IPS DF 6.9 (cell line): Measurements from ENCODE around the gene MGP.

Source experiments
- DNase-seq: peaks from one replicate; pipeline ENCODE4 v3.0.0-alpha.2; 2013; ENCODE audit warnings: low read depth, low spot score
- H3K27ac ChIP-seq: one replicate; pipeline ENCODE4 v1.5.1; 2013; ENCODE audit warnings: low read length, control low read depth
- H3K27me3 ChIP-seq: 2 replicates; pipeline ENCODE4 v1.6.1; 2013; ENCODE audit warnings: mild to moderate bottlenecking, low read length; ENCODE audit not compliant: control insufficient read depth, insufficient read depth
- H3K36me3 ChIP-seq: 2 replicates; pipeline ENCODE4 v1.6.1; 2013; ENCODE audit warnings: low read length; ENCODE audit not compliant: control insufficient read depth, insufficient read depth
- H3K4me1 ChIP-seq: 2 replicates; pipeline ENCODE4 v1.6.1; 2013; ENCODE audit warnings: low read length; ENCODE audit not compliant: control insufficient read depth, insufficient read depth
- H3K4me3 ChIP-seq: 2 replicates; pipeline ENCODE4 v1.5.1; 2013; ENCODE audit warnings: mild to moderate bottlenecking, low read length
- H3K9me3 ChIP-seq: 2 replicates; pipeline ENCODE4 v1.6.1; 2013; ENCODE audit warnings: low read length, inconsistent platforms; ENCODE audit not compliant: control insufficient read depth, insufficient read depth
- WGBS: extraction: QIAGEN DNeasy Blood & Tissue Kit; methylation state at CpG from one replicate; pipeline ENCODE4 v1.1.7; 2013; ENCODE audit warnings: mixed read lengths, missing lambda C conversion rate; ENCODE audit not compliant: insufficient read length, insufficient coverage; 5-methylcytosine and 5-hydroxymethylcytosine counted together

Gene MGP

DNA sequence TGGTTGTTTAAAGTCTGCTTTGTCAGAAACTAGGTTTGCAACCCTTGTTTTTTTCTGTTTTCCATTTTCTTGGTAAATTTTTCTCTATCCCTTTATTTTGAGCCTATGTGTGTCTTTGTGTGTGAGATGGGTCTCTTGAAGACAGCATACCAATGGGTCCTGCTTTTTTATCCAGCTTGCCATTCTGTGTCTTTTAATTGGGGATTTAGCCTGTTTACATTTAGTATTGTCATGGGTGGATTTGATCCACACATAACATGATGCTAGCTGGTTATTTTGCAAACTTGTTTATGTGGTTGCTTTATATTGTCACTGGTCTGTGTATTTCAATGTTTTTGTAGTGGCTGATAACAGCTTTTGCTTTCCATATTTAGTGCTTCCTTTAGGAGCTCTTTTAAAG lies 25.2 kb downstream of the MGP start:
- no peak for DNase-seq
- no peaks in the 10 kb centered on the region for H3K4me1 ChIP-seq
- no peak overlapping the region for H3K4me3 ChIP-seq
- no peaks in the 10 kb centered on the region for H3K27me3 ChIP-seq
- H3K27ac ChIP-seq: no peak overlapping the region
- H3K9me3 ChIP-seq: no peaks in the 10 kb centered on the region; the same call in 1 of the 2 replicates
- H3K36me3 ChIP-seq: no peaks in the 10 kb centered on the region

DNA sequence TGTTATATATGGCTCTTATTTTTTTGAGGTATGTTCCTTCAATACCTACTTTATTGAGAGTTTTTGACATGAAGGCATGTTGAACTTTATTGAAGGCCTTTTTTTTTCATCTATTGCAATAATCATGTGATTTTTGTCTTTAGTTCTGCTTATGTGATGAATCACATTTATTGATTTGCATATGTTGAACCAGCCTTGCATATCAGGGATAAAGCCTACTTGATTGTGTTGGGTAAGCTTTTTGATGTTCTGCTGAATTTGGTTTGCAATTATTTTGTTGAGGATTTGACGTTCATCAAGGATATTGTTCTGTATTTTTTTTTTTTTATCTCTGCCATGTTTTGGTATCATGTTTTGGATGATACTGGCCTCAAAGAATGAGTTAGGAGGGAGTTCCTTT lies 27.1 kb downstream of the MGP start:
- Histone ChIP-seq H3K4me3 (no peak overlapping the region), H3K27ac (no peak overlapping the region), H3K4me1 (no peaks in the 10 kb centered on the region), H3K9me3 (no peaks in the 10 kb centered on the region; the same call in 1 of the 2 replicates), H3K27me3 (no peaks in the 10 kb centered on the region), H3K36me3 (no peaks in the 10 kb centered on the region)
- no CpG with 5 or more reads among the region's 1 CpG for WGBS
- DNase-seq: no peak

DNA sequence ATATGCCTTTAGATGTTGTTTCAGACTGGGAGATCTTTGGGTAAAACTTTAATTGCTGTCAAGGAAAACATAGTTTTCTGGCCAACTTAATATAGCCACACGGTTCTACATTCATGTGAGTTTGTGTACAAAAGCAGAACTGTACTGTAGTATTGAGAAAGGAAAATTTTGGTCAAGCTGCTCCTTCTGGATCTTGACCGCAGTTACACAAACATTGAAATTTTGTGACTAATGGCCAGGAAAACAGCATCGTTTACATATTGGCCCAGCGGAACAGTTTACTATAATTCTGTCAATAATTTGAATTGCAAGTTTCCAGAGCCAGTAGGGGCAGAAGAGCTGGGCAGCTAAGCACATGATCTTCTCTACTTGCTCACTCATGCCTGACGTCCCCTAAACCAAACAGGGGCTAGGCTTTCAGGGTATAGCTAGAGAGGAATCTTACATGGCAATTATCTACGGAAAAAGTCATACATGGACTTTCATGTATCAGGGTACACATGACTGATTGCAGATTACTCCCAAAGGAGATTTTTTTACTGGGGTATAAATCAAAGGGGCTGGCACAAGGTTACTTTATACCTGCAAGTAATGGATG lies 31.0 kb downstream of the MGP start:
- Histone ChIP-seq H3K9me3 (no peaks in the 10 kb centered on the region; the same call in 1 of the 2 replicates), H3K4me3 (no peak overlapping the region), H3K4me1 (no peaks in the 10 kb centered on the region; the same call in 1 of the 2 replicates), H3K36me3 (no peaks in the 10 kb centered on the region), H3K27me3 (no peaks in the 10 kb centered on the region), H3K27ac (no peak overlapping the region)
- no peak for DNase-seq
- no CpG with 5 or more reads among the region's 6 CpGs for WGBS

DNA sequence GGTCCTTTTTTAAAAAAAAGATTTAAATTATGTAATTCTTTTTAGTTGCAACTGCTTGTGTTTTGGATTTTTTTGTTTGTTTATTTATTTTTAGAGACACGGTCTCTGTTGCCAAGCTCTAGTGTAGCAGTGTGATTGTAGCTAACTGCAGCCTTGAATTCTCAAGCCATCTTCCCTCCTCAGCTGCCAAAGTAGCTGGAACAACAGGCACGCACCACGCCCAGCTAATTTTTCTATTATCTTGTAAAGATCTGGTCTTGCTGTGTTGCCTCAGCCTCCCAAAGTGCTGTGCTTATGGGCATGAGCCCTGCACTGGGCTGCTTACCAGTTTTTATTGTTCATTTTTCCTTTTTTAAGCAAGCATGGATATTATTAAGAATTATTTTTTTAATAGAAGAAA lies 31.7 kb downstream of the MGP start:
- no peak overlapping the region for H3K27ac ChIP-seq
- DNase-seq: no peak
- H3K9me3 ChIP-seq: no peaks in the 10 kb centered on the region; the same call in 1 of the 2 replicates
- WGBS: no CpG with 5 or more reads among the region's 3 CpGs
- no peaks in the 10 kb centered on the region for H3K36me3 ChIP-seq
- H3K4me3 ChIP-seq: no peak overlapping the region
- no peaks in the 10 kb centered on the region for H3K27me3 ChIP-seq
- H3K4me1 ChIP-seq: no peaks in the 10 kb centered on the region; the same call in 1 of the 2 replicates

DNA sequence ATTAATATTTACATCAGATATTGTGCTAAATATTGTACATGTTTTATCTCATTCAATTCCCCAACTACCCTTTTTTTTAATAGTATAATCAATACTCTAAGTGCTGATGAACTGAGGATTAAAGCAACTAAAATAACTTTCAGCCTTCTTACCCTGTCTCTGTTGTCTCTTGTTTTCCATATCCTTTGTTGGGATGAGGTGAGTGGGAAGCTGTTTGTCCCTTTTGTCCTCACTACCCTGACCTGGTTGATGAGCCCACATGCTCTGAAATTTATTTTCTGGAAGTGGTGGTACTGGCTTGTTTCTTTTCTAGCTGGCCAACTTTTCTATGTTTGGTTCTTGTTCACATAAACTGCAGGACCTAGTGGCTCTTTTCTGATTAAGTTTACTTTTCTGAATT lies 32.8 kb downstream of the MGP start:
- no peak overlapping the region for H3K27ac ChIP-seq
- H3K4me1 ChIP-seq: no peaks in the 10 kb centered on the region; the same call in 1 of the 2 replicates
- H3K36me3 ChIP-seq: no peaks in the 10 kb centered on the region
- DNase-seq: no peak
- H3K27me3 ChIP-seq: no peaks in the 10 kb centered on the region
- no peaks in the 10 kb centered on the region for H3K9me3 ChIP-seq
- no peak overlapping the region for H3K4me3 ChIP-seq

DNA sequence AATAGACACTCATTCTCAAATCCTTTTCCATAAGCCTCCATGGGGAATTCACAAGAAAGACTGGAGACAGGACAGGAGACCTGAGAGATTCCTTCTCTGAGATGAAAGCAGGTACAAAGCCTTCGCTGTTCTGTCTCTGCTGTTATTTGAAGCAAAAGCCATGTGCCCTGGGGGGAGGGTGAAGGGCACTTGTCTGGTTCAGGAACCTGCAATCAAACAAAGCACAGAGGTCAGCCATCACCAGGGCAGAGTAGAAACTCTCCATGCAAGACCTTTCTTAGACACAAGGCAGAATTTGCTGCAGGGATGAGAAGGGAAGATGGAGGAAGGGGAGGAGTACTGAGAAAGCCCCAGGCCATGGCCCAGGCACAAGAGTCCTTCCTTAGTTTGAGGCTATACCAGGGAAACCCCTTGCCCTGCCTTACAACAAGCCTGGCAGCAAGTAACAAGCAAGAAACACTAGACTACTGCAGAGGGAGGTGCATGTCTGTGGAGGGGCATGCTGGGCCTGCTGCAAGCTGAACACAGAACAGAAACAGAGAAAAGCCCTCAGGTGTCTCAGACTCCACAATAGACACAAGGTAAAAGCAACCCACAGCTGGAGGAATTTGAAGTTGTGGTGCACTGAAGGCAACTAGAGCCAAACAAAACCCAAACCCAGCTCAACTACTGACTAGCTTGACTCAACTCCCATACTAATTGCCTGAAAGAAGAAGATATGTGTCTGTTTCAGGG lies 34.6 kb downstream of the MGP start:
- Histone ChIP-seq H3K36me3 (no peaks in the 10 kb centered on the region), H3K4me1 (no peaks in the 10 kb centered on the region; the same call in 1 of the 2 replicates), H3K27ac (no peak overlapping the region), H3K27me3 (no peaks in the 10 kb centered on the region), H3K9me3 (no peaks in the 10 kb centered on the region), H3K4me3 (no peak overlapping the region)
- DNase-seq: no peak
- no CpG with 5 or more reads among the region's 1 CpG for WGBS

DNA sequence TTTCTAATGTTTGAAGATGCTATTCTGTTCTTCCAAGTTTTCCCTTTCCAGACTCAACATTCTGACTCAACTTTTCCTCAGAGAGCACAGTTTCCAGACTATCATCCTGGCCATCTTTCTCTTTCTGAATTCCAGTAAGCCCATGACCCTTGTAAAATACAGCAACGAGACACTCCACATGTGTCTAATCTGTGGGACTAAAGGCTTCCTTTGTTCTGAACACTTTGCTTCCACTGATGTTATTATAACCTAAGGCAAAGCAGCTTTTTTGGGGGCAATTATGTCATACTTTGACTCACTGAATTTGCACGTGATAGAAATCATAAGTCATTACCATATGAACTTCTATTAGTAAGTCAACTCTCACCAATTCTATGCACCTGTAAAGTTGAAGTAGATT lies 36.0 kb downstream of the MGP start:
- WGBS: no CpG with 5 or more reads among the region's 2 CpGs
- Histone ChIP-seq H3K36me3 (no peaks in the 10 kb centered on the region), H3K4me1 (no peaks in the 10 kb centered on the region; the same call in 1 of the 2 replicates), H3K27me3 (no peaks in the 10 kb centered on the region), H3K9me3 (no peaks in the 10 kb centered on the region), H3K27ac (no peak overlapping the region), H3K4me3 (no peak overlapping the region)
- no peak for DNase-seq

DNA sequence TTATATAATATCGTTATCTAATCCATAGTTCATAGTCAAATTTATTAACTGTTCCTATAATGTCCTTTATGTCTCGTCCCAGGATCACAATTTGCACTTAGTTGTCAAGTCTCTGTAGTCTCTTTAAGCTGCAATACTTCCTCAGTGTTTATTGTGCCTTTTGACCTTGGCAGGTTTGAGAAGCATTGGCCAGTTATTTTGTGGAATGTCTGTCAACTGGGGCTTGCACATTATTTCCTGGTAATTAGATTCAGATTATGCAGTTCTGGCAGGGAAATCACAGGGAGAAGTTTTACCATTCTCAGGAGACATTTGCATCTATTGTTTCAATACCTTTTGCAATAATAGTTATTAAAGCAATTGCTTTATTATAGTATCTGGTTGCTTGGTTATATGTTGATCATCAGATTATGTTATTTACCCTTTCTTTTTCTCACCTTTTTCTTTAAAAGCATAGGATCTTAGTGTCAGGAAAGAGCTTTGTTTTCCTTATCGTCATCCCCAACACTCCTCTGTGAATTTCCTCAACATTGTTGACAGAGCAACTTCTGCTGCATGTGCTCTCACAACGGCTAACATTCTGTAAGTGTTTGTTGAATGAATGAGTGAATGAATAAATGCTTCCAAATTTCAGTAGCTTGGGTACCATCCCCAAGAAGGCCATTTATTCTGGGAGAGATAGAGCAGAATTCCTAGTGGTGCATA lies 38.6 kb downstream of the MGP start:
- no peak overlapping the region for H3K4me3 ChIP-seq
- no peaks in the 10 kb centered on the region for H3K36me3 ChIP-seq
- H3K27me3 ChIP-seq: no peaks in the 10 kb centered on the region
- no peak for DNase-seq
- no peaks in the 10 kb centered on the region for H3K9me3 ChIP-seq
- H3K27ac ChIP-seq: no peak overlapping the region
- WGBS: 100% methylated on average over 1 of the region's 4 CpGs
- no peaks in the 10 kb centered on the region for H3K4me1 ChIP-seq

DNA sequence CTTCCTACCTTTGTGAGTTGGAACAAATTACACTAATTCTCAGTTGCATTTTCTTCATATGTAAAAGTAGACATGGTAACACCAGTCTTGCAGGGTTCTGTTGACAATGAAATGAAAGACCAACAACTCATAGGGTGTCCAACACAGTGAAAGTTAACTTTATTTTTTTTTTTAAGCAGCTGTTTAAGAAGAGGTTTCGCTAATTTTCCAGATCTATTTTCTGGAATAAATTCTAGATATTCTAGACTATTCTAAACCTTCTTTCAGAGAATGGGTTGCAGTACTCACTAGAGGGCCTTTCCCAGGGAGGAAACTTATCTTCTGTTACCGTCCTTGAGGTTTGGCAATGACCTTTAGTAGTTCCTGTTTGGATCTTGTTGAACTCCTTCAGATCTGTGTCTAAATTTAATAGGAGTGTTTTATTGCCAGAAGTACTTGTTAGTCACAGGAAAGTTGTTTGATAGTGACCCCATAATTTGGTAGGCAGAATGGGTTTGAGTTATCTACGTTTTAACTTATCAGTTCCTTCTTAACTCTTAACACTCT lies 39.5 kb downstream of the MGP start:
- Histone ChIP-seq H3K27ac (no peak overlapping the region), H3K27me3 (no peaks in the 10 kb centered on the region), H3K9me3 (no peaks in the 10 kb centered on the region), H3K4me1 (no peaks in the 10 kb centered on the region), H3K36me3 (no peaks in the 10 kb centered on the region), H3K4me3 (no peak overlapping the region)
- no CpG with 5 or more reads among the region's 3 CpGs for WGBS
- no peak for DNase-seq

DNA sequence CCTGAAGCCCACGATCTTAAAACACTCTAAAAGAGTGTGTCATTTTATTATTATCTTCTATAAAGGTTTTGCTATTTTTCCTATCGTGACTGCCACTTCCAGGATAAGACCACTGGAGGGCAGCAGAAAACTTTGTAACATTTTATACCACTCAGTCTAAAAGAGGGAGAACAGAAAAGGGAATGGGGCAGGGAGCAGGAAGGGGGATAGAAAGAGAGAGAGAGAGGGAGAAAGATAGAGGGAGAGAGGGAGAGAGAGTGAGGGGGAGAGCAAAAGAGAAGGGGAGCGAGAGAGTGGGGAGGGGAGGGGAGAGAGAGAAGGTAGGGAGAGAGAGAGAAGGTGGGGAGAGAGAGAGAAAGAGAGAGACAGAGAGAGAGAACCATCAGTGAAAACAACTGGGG lies 40.3 kb downstream of the MGP start:
- Histone ChIP-seq H3K9me3 (no peaks in the 10 kb centered on the region), H3K36me3 (no peaks in the 10 kb centered on the region), H3K4me3 (no peak overlapping the region), H3K4me1 (no peaks in the 10 kb centered on the region), H3K27me3 (no peaks in the 10 kb centered on the region), H3K27ac (no peak overlapping the region)
- WGBS: no CpG with 5 or more reads among the region's 3 CpGs
- peak; percentile 33 for DNase-seq
